ENCODE measurements around the gene PARP15. TPM values are rescaled to one million over a fixed set of nuclear protein-coding genes. Genes with fewer than 3 reads are reported as not detected.

Gene PARP15
- total and polyA plus RNA-seq, 12 donors: 0.21 to 1.7 (median 0.60) TPM

DNA sequence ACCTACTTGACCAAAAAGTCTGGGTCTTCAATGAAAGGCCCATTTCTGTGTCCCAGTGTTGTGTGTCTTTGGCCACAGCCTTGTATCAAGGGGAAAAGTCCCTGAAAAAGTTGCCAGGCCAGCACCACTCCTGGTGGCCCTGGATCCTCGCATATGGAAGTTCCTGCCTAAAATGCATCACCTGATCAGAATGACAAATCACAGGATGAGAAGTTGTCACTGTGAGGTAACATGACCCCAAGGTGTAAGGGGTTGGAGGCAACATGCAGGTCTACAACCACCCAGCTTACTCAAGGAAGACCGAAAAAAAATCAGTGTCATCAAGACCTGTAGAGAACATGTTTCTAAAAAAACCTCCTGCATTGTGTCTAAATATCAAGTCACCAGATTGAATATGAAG lies 25.6 kb downstream of the PARP15 start:
- DNase-seq: no peak
- TF ChIP-seq, protein P1, sequence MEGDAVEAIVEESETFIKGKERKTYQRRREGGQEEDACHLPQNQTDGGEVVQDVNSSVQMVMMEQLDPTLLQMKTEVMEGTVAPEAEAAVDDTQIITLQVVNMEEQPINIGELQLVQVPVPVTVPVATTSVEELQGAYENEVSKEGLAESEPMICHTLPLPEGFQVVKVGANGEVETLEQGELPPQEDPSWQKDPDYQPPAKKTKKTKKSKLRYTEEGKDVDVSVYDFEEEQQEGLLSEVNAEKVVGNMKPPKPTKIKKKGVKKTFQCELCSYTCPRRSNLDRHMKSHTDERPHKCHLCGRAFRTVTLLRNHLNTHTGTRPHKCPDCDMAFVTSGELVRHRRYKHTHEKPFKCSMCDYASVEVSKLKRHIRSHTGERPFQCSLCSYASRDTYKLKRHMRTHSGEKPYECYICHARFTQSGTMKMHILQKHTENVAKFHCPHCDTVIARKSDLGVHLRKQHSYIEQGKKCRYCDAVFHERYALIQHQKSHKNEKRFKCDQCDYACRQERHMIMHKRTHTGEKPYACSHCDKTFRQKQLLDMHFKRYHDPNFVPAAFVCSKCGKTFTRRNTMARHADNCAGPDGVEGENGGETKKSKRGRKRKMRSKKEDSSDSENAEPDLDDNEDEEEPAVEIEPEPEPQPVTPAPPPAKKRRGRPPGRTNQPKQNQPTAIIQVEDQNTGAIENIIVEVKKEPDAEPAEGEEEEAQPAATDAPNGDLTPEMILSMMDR (IDR thresholded peaks at IDR 0.05): no peak
- H3K27me3 ChIP-seq: peaks cover 0 to 6% (median 0%) of the 10 kb centered on the region in 7 donors
- no peaks in the 10 kb centered on the region for H3K36me3 ChIP-seq
- H3K4me1 ChIP-seq: no peaks in the 10 kb centered on the region
- intact Hi-C loops (cut with DNase I): no loop called here
- no peak overlapping the region for H3K4me3 ChIP-seq
- H3K9me3 ChIP-seq: no peaks in the 10 kb centered on the region
- 79 to 87% methylated on average over 2 of the region's 2 CpGs for WGBS, 2 donors
- no peak overlapping the region for H3K27ac ChIP-seq
- no peak for ATAC-seq

DNA sequence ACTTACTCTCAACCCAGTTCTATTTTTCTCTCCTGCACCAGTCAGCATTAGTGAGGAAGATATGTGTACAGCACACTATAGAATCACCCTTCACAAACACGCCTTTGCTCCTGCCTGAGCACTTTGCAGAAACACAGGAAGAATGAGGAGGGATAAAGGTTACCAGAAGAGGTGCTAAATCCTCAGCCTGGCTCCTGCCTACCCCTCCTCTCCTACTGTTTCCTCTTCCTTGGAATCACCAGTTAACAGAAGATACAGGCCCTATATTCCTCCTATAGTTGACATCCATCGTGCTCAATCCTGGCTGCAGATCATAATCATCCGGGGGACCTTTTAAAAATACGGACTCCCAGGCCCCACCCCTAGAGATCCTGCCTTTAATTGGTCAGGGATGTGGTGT lies 28.9 kb downstream of the PARP15 start:
- Histone ChIP-seq H3K36me3 (no peaks in the 10 kb centered on the region), H3K27ac (no peak overlapping the region), H3K4me3 (no peak overlapping the region), H3K27me3 (peaks cover 0 to 6% (median 0%) of the 10 kb centered on the region in 7 donors), H3K9me3 (no peaks in the 10 kb centered on the region), H3K4me1 (peaks cover 0 to 7% (median 0%) of the 10 kb centered on the region in 9 donors)
- ATAC-seq (no peak), DNase-seq (no peak)
- 48 to 53% methylated on average over 4 of the region's 4 CpGs for WGBS, 2 donors
- TF ChIP-seq, protein P1 (IDR thresholded peaks at IDR 0.05): no peak
- intact Hi-C loops (cut with DNase I): no loop called here

GRCh38 chr3:122608916-122609315 lies 31.5 kb downstream of the PARP15 start:
- intact Hi-C loops (cut with DNase I): no loop called here
- 90 to 97% methylated on average over 1 of the region's 1 CpG for WGBS, 2 donors
- ATAC-seq (no peak), DNase-seq (no peak)
- H3K27me3 ChIP-seq: no peaks in the 10 kb centered on the region
- H3K36me3 ChIP-seq: peaks cover 0 to 3% (median 0%) of the 10 kb centered on the region in 9 donors
- TF ChIP-seq, protein P1 (IDR thresholded peaks at IDR 0.05): no peak
- no peaks in the 10 kb centered on the region for H3K9me3 ChIP-seq
- H3K4me3 ChIP-seq: no peak overlapping the region
- H3K4me1 ChIP-seq: peaks cover 0 to 7% (median 0%) of the 10 kb centered on the region in 9 donors
- H3K27ac ChIP-seq: no peak overlapping the region

- intact Hi-C loops (cut with DNase I): no loop called here
- peak overlapping the region in 1 of 10 donors; percentile 71 for H3K27ac ChIP-seq
- peaks cover 0 to 3% (median 0%) of the 10 kb centered on the region in 9 donors for H3K36me3 ChIP-seq
- no peak overlapping the region for H3K4me3 ChIP-seq
- DNase-seq (no peak), ATAC-seq (no peak)
- no peaks in the 10 kb centered on the region for H3K9me3 ChIP-seq
- TF ChIP-seq, protein P1 (IDR thresholded peaks at IDR 0.05): no peak
- peaks cover 0 to 7% (median 0%) of the 10 kb centered on the region in 9 donors for H3K4me1 ChIP-seq
- 82 to 84% methylated on average over 7 of the region's 7 CpGs for WGBS, 2 donors
- H3K27me3 ChIP-seq: peaks cover 0 to 5% (median 0%) of the 10 kb centered on the region in 7 donors
Measured at GRCh38 chr3:122609798-122610559, 32.5 kb downstream of the PARP15 start.
